Fibroblast of lung (primary cell): Measurements from ENCODE around the gene SENP5. TPM values are rescaled to one million over a fixed set of nuclear protein-coding genes. Genes with fewer than 3 reads are reported as not detected.

Source experiments
- DNase-seq, 2 donors: peaks; one replicate each; pipeline versions ENCODE4 v3.0.0 to v3.0.0-alpha.2; 2010; ENCODE audit warnings: low read depth in 2 of 2
- H2AFZ ChIP-seq: 2 replicates; pipeline ENCODE4 v1.5.1; 2012; ENCODE audit warnings: low read length, control low read depth, inconsistent platforms
- H3K27ac ChIP-seq: 2 replicates; pipeline ENCODE4 v1.5.1; 2011; ENCODE audit warnings: low read length, control low read depth; ENCODE audit not compliant: insufficient read depth
- H3K27me3 ChIP-seq: 2 replicates; pipeline ENCODE4 v1.5.1; 2011; ENCODE audit warnings: mild to moderate bottlenecking, low read length; ENCODE audit not compliant: control insufficient read depth, insufficient read depth
- H3K36me3 ChIP-seq: 2 replicates; pipeline ENCODE4 v1.5.1; 2011; ENCODE audit warnings: low read length; ENCODE audit not compliant: control insufficient read depth, insufficient read depth
- H3K4me1 ChIP-seq: 2 replicates; pipeline ENCODE4 v1.5.1; 2011; ENCODE audit warnings: low read length; ENCODE audit not compliant: control insufficient read depth, insufficient read depth; ENCODE audit errors: extremely low read depth
- H3K4me2 ChIP-seq: 2 replicates; pipeline ENCODE4 v1.5.1; 2011; ENCODE audit warnings: low read length, control low read depth; ENCODE audit not compliant: insufficient read depth; ENCODE audit errors: extremely low read depth
- H3K4me3 ChIP-seq, 4 experiments: fragments of 200-600 bp in 1 of 4; sonication (generic) in 1 of 4; replicated peaks in 1 of 4; 2 replicates each; pipeline ENCODE4 v1.5.1; 2011 to 2016; ENCODE audit warnings: low read length in 4 of 4, low read depth in 3 of 4, mild to moderate bottlenecking in 3 of 4, control low read depth in 2 of 4, inconsistent platforms in 1 of 4, mixed read lengths in 1 of 4; ENCODE audit not compliant: insufficient read depth in 1 of 4; ENCODE audit errors: control extremely low read depth in 1 of 4
- H3K79me2 ChIP-seq: 2 replicates; pipeline ENCODE4 v1.5.1; 2012; ENCODE audit warnings: mild to moderate bottlenecking, low read length, inconsistent platforms; ENCODE audit not compliant: control insufficient read depth, insufficient read depth
- H3K9ac ChIP-seq: 2 replicates; pipeline ENCODE4 v1.5.1; 2011; ENCODE audit warnings: mild to moderate bottlenecking, low read length, control low read depth; ENCODE audit not compliant: insufficient read depth
- H3K9me3 ChIP-seq: 2 replicates; pipeline ENCODE4 v1.5.1; 2012; ENCODE audit warnings: low read depth, low read length; ENCODE audit not compliant: control insufficient read depth, insufficient read depth
- H4K20me1 ChIP-seq: 2 replicates; pipeline ENCODE4 v1.5.1; 2011; ENCODE audit warnings: low read length; ENCODE audit not compliant: control insufficient read depth, insufficient read depth; ENCODE audit errors: extremely low read depth
- CTCF ChIP-seq, 2 donors: IDR thresholded peaks in 1 of 2; conservative IDR thresholded peaks in 1 of 2; 1 replicate in 1 of 2; 2 replicates in 1 of 2; pipeline ENCODE4 v1.5.1; 2011 to 2012; ENCODE audit warnings: low read length in 2 of 2, control low read depth in 1 of 2, inconsistent platforms in 1 of 2, low read depth in 1 of 2, mild to moderate bottlenecking in 1 of 2
- EZH2 ChIP-seq: IDR thresholded peaks from 2 replicates; pipeline ENCODE4 v1.5.1; 2012; ENCODE audit warnings: low read length, control low read depth, mild to moderate bottlenecking; ENCODE audit errors: missing control alignments
- polyA plus RNA-seq, 2 donors: library from polyadenylated mRNA; depleted of rRNA in 1 of 2; stranded (reverse) in 1 of 2; unstranded in 1 of 2; fragments of >200 nt; gene quantifications; 2 replicates each; pipeline ENCODE4 v1.2.1, GENCODE V29; 2011 to 2012; ENCODE audit warnings: missing spikeins in 1 of 2
- total RNA-seq: library from RNA; depleted of rRNA; stranded (reverse); fragments of >200 nt; gene quantifications from 2 replicates; pipeline ENCODE4 v1.2.1, GENCODE V29; 2014

The SENP5 gene
- total and polyA plus RNA-seq, 2 donors (not counting 1 experiment from before 2014, with no cell fraction given), result 18.6 to 43.8 TPM

- peak overlapping the region; percentile 73 for H2AFZ ChIP-seq
- no peaks in the 10 kb centered on the region for H3K9me3 ChIP-seq
- H3K4me1 ChIP-seq, result no peaks in the 10 kb centered on the region
- no peak for DNase-seq
- peak overlapping the region in 3 of 4 experiments; percentile 60 to 69 (median 68) for H3K4me3 ChIP-seq
- H3K4me2 ChIP-seq, result peak overlapping the region; percentile 82
- TF ChIP-seq CTCF (conservative IDR thresholded peaks at IDR 0.05 in 1 of 2, IDR thresholded peaks at IDR 0.05 in 1 of 2; ENCODE audit: low read depth in 1 of 2, low read length in 2 of 2) (no peak), EZH2 (no peak)
- peak overlapping the region; percentile 50 for H3K9ac ChIP-seq
- no peaks in the 10 kb centered on the region for H3K27me3 ChIP-seq
- H3K36me3 ChIP-seq, result no peaks in the 10 kb centered on the region
- no peak overlapping the region for H3K27ac ChIP-seq
- no peaks in the 10 kb centered on the region for H3K79me2 ChIP-seq
- no peaks in the 10 kb centered on the region for H4K20me1 ChIP-seq
These were observed 99.9 kb downstream of the SENP5 start for GRCh38 chr3:196967412-196968232.

- DNase-seq, result peak in 1 of 2 donors; percentile 27
- Histone ChIP-seq H3K4me2 (peak within 1 kb of the TSS; percentile 82), H3K4me1 (no peaks in the 10 kb centered on the region), H3K27ac (no peak within 1 kb of the TSS), H3K9me3 (no peaks in the 10 kb centered on the region), H4K20me1 (no peaks in the 10 kb centered on the region), H3K9ac (peak within 1 kb of the TSS; percentile 50), H3K36me3 (no peaks in the 10 kb centered on the region), H2AFZ (peak within 1 kb of the TSS; percentile 73), H3K79me2 (no peaks in the 10 kb centered on the region), H3K27me3 (no peaks in the 10 kb centered on the region), H3K4me3 (peak within 1 kb of the TSS; percentile 37 to 71 (median 64))
- TF ChIP-seq EZH2 (no peak), CTCF (conservative IDR thresholded peaks at IDR 0.05 in 1 of 2, IDR thresholded peaks at IDR 0.05 in 1 of 2; ENCODE audit: low read depth in 1 of 2, low read length in 2 of 2) (no peak)
These were observed 100.8 kb downstream of the SENP5 start, which contains the start of gene PIGZ for GRCh38 chr3:196968233-196969133. Gene PIGZ (minus strand): TSS chr3:196968833. CDS start chr3:196952031, 16,802 bp downstream.
